Trophoblast cell (in vitro differentiated cells and primary cell): ENCODE measurements around the gene LINGO1.

Experiments used
- DNase-seq, 2 donors: peaks; one replicate each; pipeline ENCODE4 v3.0.0-alpha.2; 2016
- H2AFZ ChIP-seq: 2 replicates; pipeline ENCODE4 v1.6.1; 2013; ENCODE audit warnings: low read length, moderate library complexity, mild to moderate bottlenecking; ENCODE audit not compliant: insufficient read depth, poor library complexity
- H2AK5ac ChIP-seq: 2 replicates; pipeline ENCODE4 v1.6.1; 2013; ENCODE audit warnings: mild to moderate bottlenecking, low read length
- H2BK120ac ChIP-seq: 2 replicates; pipeline ENCODE4 v1.6.1; 2013; ENCODE audit warnings: low read length, mild to moderate bottlenecking, moderate library complexity; ENCODE audit not compliant: insufficient read depth, poor library complexity
- H2BK12ac ChIP-seq: 2 replicates; pipeline ENCODE4 v1.6.1; 2013; ENCODE audit warnings: mild to moderate bottlenecking, low read length, moderate library complexity
- H2BK5ac ChIP-seq: 2 replicates; pipeline ENCODE4 v1.6.1; 2013; ENCODE audit warnings: low read length, low read depth, moderate library complexity, mild to moderate bottlenecking; ENCODE audit not compliant: poor library complexity
- H3K14ac ChIP-seq: 2 replicates; pipeline ENCODE4 v1.6.1; 2013; ENCODE audit warnings: mild to moderate bottlenecking, low read length
- H3K18ac ChIP-seq: 2 replicates; pipeline ENCODE4 v1.6.1; 2013; ENCODE audit warnings: mild to moderate bottlenecking, low read length
- H3K23ac ChIP-seq: 2 replicates; pipeline ENCODE4 v1.6.1; 2013; ENCODE audit warnings: low read length
- H3K27ac ChIP-seq: 2 replicates; pipeline ENCODE4 v1.5.1; 2013; ENCODE audit warnings: low read depth, mild to moderate bottlenecking, inconsistent platforms, low read length, moderate library complexity
- H3K27me3 ChIP-seq: 2 replicates; pipeline ENCODE4 v1.6.1; 2013; ENCODE audit warnings: inconsistent platforms, mild to moderate bottlenecking, low read length, moderate library complexity; ENCODE audit not compliant: insufficient read depth
- H3K36me3 ChIP-seq, 2 experiments: 1 replicate in 1 of 2; 2 replicates in 1 of 2; pipeline ENCODE4 v1.6.1; 2013; ENCODE audit warnings: low read length in 2 of 2, mild to moderate bottlenecking in 2 of 2, moderate library complexity in 1 of 2; ENCODE audit not compliant: insufficient read depth in 2 of 2, control insufficient read depth in 1 of 2
- H3K4ac ChIP-seq: 2 replicates; pipeline ENCODE4 v1.6.1; 2013; ENCODE audit warnings: low read depth, mild to moderate bottlenecking, low read length, moderate library complexity
- H3K4me1 ChIP-seq, 2 experiments: 1 replicate in 1 of 2; 2 replicates in 1 of 2; pipeline ENCODE4 v1.6.1; 2013; ENCODE audit warnings: low read length in 2 of 2, mild to moderate bottlenecking in 2 of 2, moderate library complexity in 1 of 2; ENCODE audit not compliant: insufficient read depth in 2 of 2, control insufficient read depth in 1 of 2
- H3K4me2 ChIP-seq: 2 replicates; pipeline ENCODE4 v1.6.1; 2013; ENCODE audit warnings: inconsistent platforms, mild to moderate bottlenecking, low read length, moderate library complexity
- H3K4me3 ChIP-seq: 2 replicates; pipeline ENCODE4 v1.5.1; 2013; ENCODE audit warnings: mild to moderate bottlenecking, low read depth, low read length, inconsistent platforms
- H3K79me1 ChIP-seq: one replicate; pipeline ENCODE4 v1.6.1; 2013; ENCODE audit warnings: low read length
- H3K79me2 ChIP-seq: 2 replicates; pipeline ENCODE4 v1.6.1; 2013; ENCODE audit warnings: low read length, mild to moderate bottlenecking; ENCODE audit not compliant: control insufficient read depth, insufficient read depth, poor library complexity
- H3K9ac ChIP-seq: 2 replicates; pipeline ENCODE4 v1.6.1; 2013; ENCODE audit warnings: mild to moderate bottlenecking, low read length
- H3K9me3 ChIP-seq: 2 replicates; pipeline ENCODE4 v1.6.1; 2013; ENCODE audit warnings: low read depth, mild to moderate bottlenecking, control low read depth, inconsistent platforms, low read length; ENCODE audit not compliant: insufficient read depth
- H4K12ac ChIP-seq: 2 replicates; pipeline ENCODE4 v1.6.1; 2013; ENCODE audit warnings: low read depth, mild to moderate bottlenecking, low read length, moderate library complexity
- H4K8ac ChIP-seq: 2 replicates; pipeline ENCODE4 v1.6.1; 2013; ENCODE audit warnings: low read depth, mild to moderate bottlenecking, low read length, moderate library complexity
- H4K91ac ChIP-seq: one replicate; pipeline ENCODE4 v1.6.1; 2013; ENCODE audit warnings: low read depth, mild to moderate bottlenecking, low read length, moderate library complexity
- WGBS: extraction: QIAGEN DNeasy Blood & Tissue Kit; methylation state at CpG from one replicate; pipeline ENCODE4 v1.1.7; 2013; ENCODE audit warnings: missing lambda C conversion rate; ENCODE audit not compliant: insufficient read length, insufficient coverage; ENCODE audit errors: extremely low coverage; 5-methylcytosine and 5-hydroxymethylcytosine counted together

The LINGO1 gene

DNA sequence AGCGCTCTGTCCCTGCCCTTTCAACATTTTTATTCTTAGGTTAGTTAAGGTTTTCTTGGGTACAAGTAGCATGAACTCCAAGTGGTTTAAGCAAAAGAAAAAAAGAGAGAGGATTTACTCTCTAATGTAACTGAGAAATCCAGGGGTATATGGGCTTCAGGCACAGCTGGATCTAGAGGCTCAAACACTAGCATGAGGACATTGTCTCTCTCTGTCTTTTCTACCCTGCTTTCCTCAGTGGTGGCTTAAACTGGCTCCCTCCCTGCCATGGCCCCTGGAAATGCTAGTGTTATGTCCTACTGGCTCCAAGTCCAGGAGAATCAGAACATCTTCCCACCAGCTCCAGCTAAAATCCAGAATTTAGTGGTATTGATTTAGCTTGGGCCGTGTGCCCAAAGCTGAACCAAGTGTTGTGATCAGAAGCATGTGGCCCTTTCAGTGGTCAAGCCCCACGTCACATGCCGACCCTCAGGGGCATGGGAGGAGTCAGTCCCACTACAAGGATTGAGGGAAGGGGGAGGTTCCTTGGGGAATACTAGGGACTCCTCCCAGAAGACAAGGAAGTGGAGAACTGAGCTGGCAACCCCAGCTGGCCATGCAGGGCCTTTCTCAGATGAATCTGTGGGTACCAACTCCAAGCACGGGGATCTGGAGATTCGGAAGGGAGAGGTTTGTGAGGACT is 58.0 kb downstream of the LINGO1 start:
- no peak overlapping the region for H3K27ac ChIP-seq
- H3K4me2 ChIP-seq, result no peak overlapping the region
- peaks cover under 1% of the 10 kb centered on the region for H3K79me1 ChIP-seq
- H3K4me1 ChIP-seq, result peaks cover 2 to 3% of the 10 kb centered on the region in 2 experiments
- no peaks in the 10 kb centered on the region for H3K27me3 ChIP-seq
- no peak overlapping the region for H2BK12ac ChIP-seq
- H3K79me2 ChIP-seq, result no peaks in the 10 kb centered on the region
- no peak overlapping the region for H2AFZ ChIP-seq
- no peak overlapping the region for H4K12ac ChIP-seq
- no peak overlapping the region for H3K4me3 ChIP-seq
- no peak overlapping the region for H2BK5ac ChIP-seq
- H3K23ac ChIP-seq, result no peak overlapping the region
- H4K8ac ChIP-seq, result no peak overlapping the region
- no peak overlapping the region for H4K91ac ChIP-seq
- no peak overlapping the region for H2AK5ac ChIP-seq
- H3K18ac ChIP-seq, result no peak overlapping the region
- DNase-seq, result no peak
- WGBS, result no CpG with 5 or more reads among the region's 6 CpGs
- no peaks in the 10 kb centered on the region for H3K36me3 ChIP-seq
- H3K9ac ChIP-seq, result no peak overlapping the region
- H3K4ac ChIP-seq, result no peak overlapping the region
- H3K9me3 ChIP-seq, result no peaks in the 10 kb centered on the region
- H3K14ac ChIP-seq, result no peak overlapping the region
- no peak overlapping the region for H2BK120ac ChIP-seq

DNA sequence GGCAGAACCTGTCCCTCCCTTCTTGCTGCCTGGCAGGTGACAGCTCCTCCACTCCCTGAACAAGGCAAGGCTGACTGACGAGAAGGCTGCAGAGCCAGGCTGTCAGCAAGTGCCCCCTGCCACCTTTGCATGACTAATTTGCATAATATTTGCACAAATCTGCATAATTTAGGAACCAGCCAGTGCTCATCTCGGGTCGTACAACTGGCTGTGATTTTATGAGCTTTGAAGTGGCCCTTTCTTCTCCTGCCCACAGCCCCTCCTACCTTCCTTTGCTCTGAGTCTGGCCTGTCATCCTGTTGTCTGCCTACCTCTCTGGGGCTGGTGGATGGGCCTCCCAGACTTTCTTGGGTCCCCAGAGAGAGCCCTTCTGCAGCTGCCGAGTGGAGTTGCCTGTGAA is 58.9 kb downstream of the LINGO1 start:
- H3K4me1 ChIP-seq, result peaks cover 11% of the 10 kb centered on the region in 2 experiments
- no peak overlapping the region for H3K4me2 ChIP-seq
- no peaks in the 10 kb centered on the region for H3K79me2 ChIP-seq
- no peak overlapping the region for H2BK120ac ChIP-seq
- H3K9ac ChIP-seq, result no peak overlapping the region
- H3K79me1 ChIP-seq, result peaks cover 4% of the 10 kb centered on the region
- no peaks in the 10 kb centered on the region for H3K9me3 ChIP-seq
- H3K27ac ChIP-seq, result no peak overlapping the region
- no peaks in the 10 kb centered on the region for H3K36me3 ChIP-seq
- no peak overlapping the region for H4K8ac ChIP-seq
- no peak overlapping the region for H3K18ac ChIP-seq
- no peak overlapping the region for H2AFZ ChIP-seq
- no peak overlapping the region for H3K14ac ChIP-seq
- no peak overlapping the region for H2BK5ac ChIP-seq
- no peak overlapping the region for H2BK12ac ChIP-seq
- no peak overlapping the region for H2AK5ac ChIP-seq
- no peak overlapping the region for H4K91ac ChIP-seq
- no peak for DNase-seq
- no CpG with 5 or more reads among the region's 4 CpGs for WGBS
- H3K23ac ChIP-seq, result no peak overlapping the region
- no peak overlapping the region for H4K12ac ChIP-seq
- no peak overlapping the region for H3K4ac ChIP-seq
- H3K27me3 ChIP-seq, result no peaks in the 10 kb centered on the region
- no peak overlapping the region for H3K4me3 ChIP-seq

DNA sequence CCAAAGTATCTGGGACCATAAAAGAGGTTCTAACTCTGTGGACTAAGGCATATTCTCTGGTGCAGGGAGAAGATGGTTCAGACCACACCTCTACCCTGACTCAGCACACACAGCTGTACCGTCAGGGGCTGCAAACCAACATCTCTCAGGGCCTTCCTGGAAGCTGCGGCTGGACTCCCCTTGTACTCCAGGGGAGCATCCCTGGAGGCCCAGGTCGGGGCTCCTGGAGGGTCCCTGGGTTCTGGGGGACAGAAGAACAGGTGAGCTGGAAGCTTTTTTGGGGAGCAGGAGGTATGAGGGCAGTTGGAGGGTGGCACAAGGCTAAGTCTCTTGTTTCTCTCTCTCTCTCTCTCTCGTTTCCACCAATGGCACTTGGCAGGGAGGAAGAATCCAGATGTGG is 60.5 kb downstream of the LINGO1 start:
- no CpG with 5 or more reads among the region's 4 CpGs for WGBS
- Histone ChIP-seq H2BK120ac (no peak overlapping the region), H4K12ac (no peak overlapping the region), H3K79me2 (no peaks in the 10 kb centered on the region), H3K36me3 (no peaks in the 10 kb centered on the region), H3K18ac (no peak overlapping the region), H3K14ac (no peak overlapping the region), H3K9ac (no peak overlapping the region), H3K4me3 (no peak overlapping the region), H2BK12ac (no peak overlapping the region), H2AFZ (no peak overlapping the region), H3K4me1 (peaks cover 15 to 16% of the 10 kb centered on the region in 2 experiments), H3K27ac (no peak overlapping the region), H3K9me3 (peaks cover 2% of the 10 kb centered on the region), H2BK5ac (no peak overlapping the region), H4K8ac (no peak overlapping the region), H3K4ac (no peak overlapping the region), H3K27me3 (no peaks in the 10 kb centered on the region), H3K79me1 (peaks cover 4% of the 10 kb centered on the region), H4K91ac (no peak overlapping the region), H3K23ac (no peak overlapping the region), H2AK5ac (no peak overlapping the region), H3K4me2 (no peak overlapping the region)
- DNase-seq, result no peak

DNA sequence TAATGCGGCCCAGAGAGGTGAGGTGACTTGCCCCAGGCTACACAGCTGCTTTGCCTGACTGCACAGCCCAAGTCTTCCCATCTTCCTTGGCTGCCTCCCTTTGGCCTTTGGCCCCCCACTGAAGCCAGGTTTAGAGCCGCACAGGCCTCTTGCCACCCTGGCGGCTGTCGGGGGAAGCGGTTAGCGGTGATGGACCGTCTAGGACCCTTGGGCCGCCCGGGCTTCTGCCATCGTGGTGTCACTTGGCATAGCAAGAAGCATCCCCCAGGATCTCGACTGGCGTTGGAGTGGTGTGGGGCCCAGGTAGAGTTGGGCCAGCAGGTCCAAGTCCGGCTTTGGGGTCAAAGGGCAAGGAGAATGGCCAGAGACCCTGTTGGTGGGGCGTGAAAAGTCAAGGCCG is 61.0 kb downstream of the LINGO1 start:
- no peak for DNase-seq
- no peak overlapping the region for H3K4me3 ChIP-seq
- H3K9ac ChIP-seq, result no peak overlapping the region
- H3K4ac ChIP-seq, result no peak overlapping the region
- H3K9me3 ChIP-seq, result peaks cover 2% of the 10 kb centered on the region
- H2BK120ac ChIP-seq, result no peak overlapping the region
- H3K27ac ChIP-seq, result no peak overlapping the region
- H4K12ac ChIP-seq, result no peak overlapping the region
- no peak overlapping the region for H4K91ac ChIP-seq
- no peak overlapping the region for H2AFZ ChIP-seq
- H2BK5ac ChIP-seq, result no peak overlapping the region
- H3K79me1 ChIP-seq, result peaks cover 4% of the 10 kb centered on the region
- H3K23ac ChIP-seq, result no peak overlapping the region
- H3K27me3 ChIP-seq, result no peaks in the 10 kb centered on the region
- H2BK12ac ChIP-seq, result no peak overlapping the region
- no peak overlapping the region for H3K4me2 ChIP-seq
- no CpG with 5 or more reads among the region's 15 CpGs for WGBS
- no peak overlapping the region for H3K18ac ChIP-seq
- peaks cover 15 to 16% of the 10 kb centered on the region in 2 experiments for H3K4me1 ChIP-seq
- no peak overlapping the region for H4K8ac ChIP-seq
- no peaks in the 10 kb centered on the region for H3K36me3 ChIP-seq
- no peak overlapping the region for H2AK5ac ChIP-seq
- H3K79me2 ChIP-seq, result no peaks in the 10 kb centered on the region
- no peak overlapping the region for H3K14ac ChIP-seq
